Cardiac muscle cell (in vitro differentiated cells and primary cell): ENCODE measurements around the gene SBF2. TPM values are rescaled to one million over a fixed set of nuclear protein-coding genes. Genes with fewer than 3 reads are reported as not detected.

Experiments used
- DNase-seq, 2 donors: peaks; one replicate each; pipeline versions ENCODE4 v3.0.0 to v3.0.0-alpha.2; 2010 to 2017; ENCODE audit warnings: low read depth in 1 of 2, low spot score in 1 of 2
- H3K27ac ChIP-seq: fragments of 200-600 bp; sonication (generic); 2 replicates; pipeline ENCODE4 v1.5.1; 2016
- H3K27me3 ChIP-seq: fragments of 200-600 bp; sonication (generic); 2 replicates; pipeline ENCODE4 v1.6.0; 2016; ENCODE audit warnings: control low read depth
- H3K36me3 ChIP-seq: fragments of 200-600 bp; sonication (generic); 2 replicates; pipeline ENCODE4 v1.5.1; 2016; ENCODE audit warnings: control low read depth
- H3K4me1 ChIP-seq: fragments of 200-600 bp; sonication (generic); 2 replicates; pipeline ENCODE4 v1.8.1; 2017; ENCODE audit warnings: low read depth, mild to moderate bottlenecking, mixed run types
- H3K4me3 ChIP-seq: fragments of 200-600 bp; sonication (generic); 2 replicates; pipeline ENCODE4 v1.5.1; 2016; ENCODE audit warnings: mild to moderate bottlenecking
- H3K9me3 ChIP-seq: fragments of 200-600 bp; sonication (generic); 2 replicates; pipeline ENCODE4 v1.5.1; 2017; ENCODE audit warnings: low read depth, mild to moderate bottlenecking, control low read depth
- CTCF ChIP-seq: IDR thresholded peaks from 2 replicates; pipeline ENCODE4 v1.5.1; 2012; ENCODE audit warnings: low read depth, mild to moderate bottlenecking, low read length
- polyA plus RNA-seq: library from polyadenylated mRNA; unstranded; fragments of >200 nt; fragmentation: Nextera tagmentation; extraction: Ambion mirVana; gene quantifications from 2 replicates; pipeline ENCODE4 v1.2.1, GENCODE V29; 2016
- total RNA-seq: library from RNA; depleted of rRNA; stranded (reverse); fragments of >200 nt; gene quantifications from 2 replicates; pipeline ENCODE4 v1.2.3, GENCODE V29; 2016

The SBF2 gene
- total and polyA plus RNA-seq, 2 experiments from 2014 or later = 13.3 to 32.3 TPM

GRCh38 chr11:9847636-9848035 lies 446.4 kb downstream of the SBF2 start:
- Histone ChIP-seq H3K27ac (no peak overlapping the region), H3K36me3 (peaks cover 10% of the 10 kb centered on the region), H3K4me1 (no peaks in the 10 kb centered on the region), H3K9me3 (no peaks in the 10 kb centered on the region), H3K27me3 (no peaks in the 10 kb centered on the region), H3K4me3 (no peak overlapping the region)
- TF ChIP-seq CTCF = no peak
- no peak for DNase-seq

- no peak overlapping the region for H3K4me3 ChIP-seq
- peaks cover 16% of the 10 kb centered on the region for H3K36me3 ChIP-seq
- no peaks in the 10 kb centered on the region for H3K27me3 ChIP-seq
- no peak for DNase-seq
- H3K4me1 ChIP-seq = no peaks in the 10 kb centered on the region
- TF ChIP-seq CTCF = no peak
- H3K9me3 ChIP-seq = no peaks in the 10 kb centered on the region
- no peak overlapping the region for H3K27ac ChIP-seq
Measured at GRCh38 chr11:9842923-9843322, 451.1 kb downstream of the SBF2 start.

- Histone ChIP-seq H3K9me3 (no peaks in the 10 kb centered on the region), H3K4me1 (no peaks in the 10 kb centered on the region), H3K27me3 (no peaks in the 10 kb centered on the region), H3K4me3 (no peak overlapping the region), H3K27ac (no peak overlapping the region), H3K36me3 (peaks cover 11% of the 10 kb centered on the region)
- no peak for TF ChIP-seq CTCF
- no peak for DNase-seq
Measured at GRCh38 chr11:9840460-9841004, 453.5 kb downstream of the SBF2 start.

- DNase-seq = no peak
- no peak overlapping the region for H3K27ac ChIP-seq
- no peaks in the 10 kb centered on the region for H3K4me1 ChIP-seq
- no peaks in the 10 kb centered on the region for H3K9me3 ChIP-seq
- H3K36me3 ChIP-seq = peaks cover 6% of the 10 kb centered on the region
- TF ChIP-seq CTCF = no peak
- H3K27me3 ChIP-seq = no peaks in the 10 kb centered on the region
- no peak overlapping the region for H3K4me3 ChIP-seq
Measured at GRCh38 chr11:9839550-9839949, 454.5 kb downstream of the SBF2 start.

GRCh38 chr11:9838961-9839360 lies 455.1 kb downstream of the SBF2 start:
- no peaks in the 10 kb centered on the region for H3K9me3 ChIP-seq
- no peaks in the 10 kb centered on the region for H3K27me3 ChIP-seq
- TF ChIP-seq CTCF = no peak
- H3K36me3 ChIP-seq = peaks cover 6% of the 10 kb centered on the region
- no peaks in the 10 kb centered on the region for H3K4me1 ChIP-seq
- H3K4me3 ChIP-seq = no peak overlapping the region
- DNase-seq = no peak
- H3K27ac ChIP-seq = no peak overlapping the region

GRCh38 chr11:9838229-9838628 lies 455.8 kb downstream of the SBF2 start:
- no peak overlapping the region for H3K27ac ChIP-seq

More at GRCh38 chr11:9838229-9838628, 455.8 kb downstream of the SBF2 start:
- Histone ChIP-seq H3K4me1 (no peaks in the 10 kb centered on the region), H3K27me3 (no peaks in the 10 kb centered on the region), H3K4me3 (no peak overlapping the region), H3K36me3 (peaks cover 6% of the 10 kb centered on the region), H3K9me3 (no peaks in the 10 kb centered on the region)
- no peak for DNase-seq
- no peak for TF ChIP-seq CTCF
